Small intestine (tissue), 7 donors: ENCODE measurements around the gene FAM107B. TPM values are rescaled to one million over a fixed set of nuclear protein-coding genes. Genes with fewer than 3 reads are reported as not detected.
"Not testable (repeated sequence)": the region's sequence is repeated elsewhere in the genome, so short reads cannot be mapped to it uniquely, and the experiment has no call there.

Experiments
- DNase-seq, 2 donors: peaks; one replicate each; pipeline versions ENCODE4 v3.0.0 to v3.0.0-alpha.2; 2013
- FAIRE-seq: peaks from 2 replicates; lab custom pipeline; 2012; peaks lifted over from hg19 to GRCh38; lab: Jason Lieb, UNC
- H3K27ac ChIP-seq, 3 donors: one replicate each; pipeline ENCODE4 v1.5.1; 2013; ENCODE audit warnings: low read length in 2 of 3, mild to moderate bottlenecking in 2 of 3, control low read depth in 1 of 3, inconsistent platforms in 1 of 3, low read depth in 1 of 3, moderate library complexity in 1 of 3
- H3K27me3 ChIP-seq, 3 donors: one replicate each; pipeline ENCODE4 v1.6.1; 2013; ENCODE audit warnings: low read length in 3 of 3, inconsistent platforms in 1 of 3; ENCODE audit not compliant: control insufficient read depth in 3 of 3, insufficient read depth in 3 of 3
- H3K36me3 ChIP-seq, 3 donors: one replicate each; pipeline ENCODE4 v1.6.1; 2013; ENCODE audit warnings: low read length in 3 of 3, inconsistent platforms in 1 of 3, low read depth in 1 of 3, mild to moderate bottlenecking in 1 of 3, moderate library complexity in 1 of 3; ENCODE audit not compliant: control insufficient read depth in 3 of 3, insufficient read depth in 2 of 3
- H3K4me1 ChIP-seq, 3 donors: one replicate each; pipeline ENCODE4 v1.6.1; 2013; ENCODE audit warnings: low read length in 2 of 3, inconsistent platforms in 1 of 3, low read depth in 1 of 3, mild to moderate bottlenecking in 1 of 3, moderate library complexity in 1 of 3; ENCODE audit not compliant: control insufficient read depth in 3 of 3, insufficient read depth in 2 of 3
- H3K4me3 ChIP-seq, 3 donors: one replicate each; pipeline ENCODE4 v1.5.1; 2013; ENCODE audit warnings: low read length in 3 of 3, control low read depth in 1 of 3, inconsistent platforms in 1 of 3, low read depth in 1 of 3, mild to moderate bottlenecking in 1 of 3, moderate library complexity in 1 of 3
- H3K9me3 ChIP-seq, 2 donors: one replicate each; pipeline ENCODE4 v1.6.1; 2013; ENCODE audit warnings: low read depth in 1 of 2, low read length in 1 of 2; ENCODE audit not compliant: control insufficient read depth in 2 of 2, insufficient read depth in 1 of 2
- WGBS, 3 donors: extraction: QIAGEN DNeasy Blood & Tissue Kit; methylation state at CpG; one replicate each; pipeline ENCODE4 v1.1.7; 2013; 5-methylcytosine and 5-hydroxymethylcytosine counted together
- polyA plus RNA-seq, 4 donors: library from polyadenylated mRNA; stranded (reverse) in 3 of 4; unstranded in 1 of 4; fragments of 200-250 nt in 3 of 4; fragments of 120-200 nt in 1 of 4; gene quantifications; one replicate each; pipeline versions ENCODE4 v1.2.1 to v1.2.3, GENCODE V29; 2013
- donor health status: healthy with polysubstance abuse.
- donor health status: control.
- donor health status: control.
- donor health status: Bipolar disorder and iron deficiency.
- donor health status: healthy.

FAM107B gene
- polyA plus RNA-seq, 4 donors: 33.3 to 50.5 (median 38.7) TPM

DNA sequence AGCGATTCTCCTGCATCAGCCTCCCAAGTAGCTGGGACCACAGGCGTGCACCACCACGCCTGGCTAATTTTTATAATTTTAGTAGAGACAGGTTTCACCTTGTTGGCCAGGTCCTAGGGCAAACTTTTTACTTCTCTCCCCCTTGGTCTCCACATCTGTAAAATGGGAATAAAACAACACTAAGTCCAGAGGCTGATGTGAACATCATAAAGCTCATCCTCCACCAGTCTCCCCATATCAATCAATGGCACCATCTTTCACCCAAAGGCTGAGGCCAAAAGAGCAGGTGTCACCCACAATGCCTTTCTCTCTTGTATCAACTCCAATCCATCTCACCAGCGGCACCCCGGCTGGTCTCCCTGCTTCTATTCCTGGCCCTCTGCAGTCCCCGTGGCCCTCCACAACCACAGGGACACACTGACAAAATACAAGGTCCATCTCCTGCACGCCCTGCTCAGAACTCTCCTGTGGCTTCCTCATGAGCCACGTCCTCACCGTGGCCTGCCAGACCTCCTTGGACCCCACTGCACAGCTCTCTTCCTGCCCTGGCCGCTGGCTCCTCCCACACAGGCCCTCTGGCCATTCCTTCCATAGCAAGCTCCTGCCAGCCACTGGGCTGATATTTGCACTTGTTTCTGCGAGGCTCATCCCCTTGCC, 179.0 kb downstream of the FAM107B start:
- Histone ChIP-seq H3K36me3 (peaks cover 0 to 20% (median 0%) of the 10 kb centered on the region in 3 donors), H3K4me3 (no peak overlapping the region), H3K27me3 (no peaks in the 10 kb centered on the region), H3K9me3 (no peaks in the 10 kb centered on the region), H3K27ac (no peak overlapping the region), H3K4me1 (peaks cover 2 to 12% (median 5%) of the 10 kb centered on the region in 3 donors)
- WGBS, 3 donors: 93 to 96% (median 94%) methylated on average over 11 of the region's 11 CpGs
- FAIRE-seq (no peak), DNase-seq (no peak)

GRCh38 chr10:14594878-14595525, 179.7 kb downstream of the FAM107B start:
- peaks cover 2 to 12% (median 5%) of the 10 kb centered on the region in 3 donors for H3K4me1 ChIP-seq
- FAIRE-seq (no peak), DNase-seq (no peak)
- no peak overlapping the region for H3K27ac ChIP-seq
- no peaks in the 10 kb centered on the region for H3K9me3 ChIP-seq
- no peaks in the 10 kb centered on the region for H3K27me3 ChIP-seq
- H3K4me3 ChIP-seq: no peak overlapping the region
- H3K36me3 ChIP-seq: peaks cover 0 to 17% (median 0%) of the 10 kb centered on the region in 3 donors
- 63 to 83% (median 81%) methylated on average over 8 of the region's 8 CpGs for WGBS, 3 donors

DNA sequence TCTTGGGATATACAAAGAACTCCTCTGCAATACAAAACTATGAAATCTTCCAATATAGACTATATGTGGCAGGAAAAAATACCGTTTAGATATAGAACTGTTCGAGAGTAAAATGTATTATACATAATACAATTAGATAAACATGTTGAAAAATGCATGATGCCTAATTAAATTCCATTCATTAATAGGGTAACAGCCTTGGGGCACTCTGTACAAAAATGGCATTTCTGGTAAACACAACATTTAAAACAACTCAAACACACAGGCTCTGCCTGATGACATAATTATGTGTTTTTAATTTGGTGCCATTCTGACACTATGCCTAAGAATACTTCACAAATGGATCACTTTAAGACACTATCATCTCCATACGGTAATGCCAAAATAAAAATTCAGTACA, 180.9 kb downstream of the FAM107B start:
- FAIRE-seq: no peak
- WGBS, 3 donors: 85 to 89% (median 85%) methylated on average over 3 of the region's 3 CpGs
- no peak overlapping the region for H3K4me3 ChIP-seq
- DNase-seq: no peak
- no peak overlapping the region for H3K27ac ChIP-seq
- no peaks in the 10 kb centered on the region for H3K9me3 ChIP-seq
- no peaks in the 10 kb centered on the region for H3K27me3 ChIP-seq
- peaks cover 2 to 12% (median 5%) of the 10 kb centered on the region in 3 donors for H3K4me1 ChIP-seq
- peaks cover 0 to 9% (median 0%) of the 10 kb centered on the region in 3 donors for H3K36me3 ChIP-seq

DNA sequence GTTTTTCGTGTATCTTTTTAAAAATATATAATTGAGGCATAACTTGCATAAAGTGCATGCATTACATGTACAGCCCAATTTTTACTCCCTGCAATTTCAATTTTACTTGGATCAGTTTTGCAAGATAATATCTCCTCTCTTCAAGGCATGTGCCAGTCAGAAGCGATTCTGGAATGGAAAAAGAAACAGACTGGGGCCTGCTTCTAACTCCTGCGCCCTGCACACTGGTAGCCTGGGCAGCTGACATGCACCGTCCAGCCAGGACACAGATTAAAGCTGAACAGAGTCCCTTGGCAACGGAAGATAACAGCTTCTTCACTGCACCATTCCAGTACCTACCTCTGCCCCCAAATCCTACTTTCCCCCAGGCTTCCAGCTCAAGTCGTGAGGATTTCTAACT, 182.1 kb downstream of the FAM107B start:
- Histone ChIP-seq H3K4me1 (peaks cover 6 to 22% (median 13%) of the 10 kb centered on the region in 3 donors), H3K27me3 (no peaks in the 10 kb centered on the region), H3K9me3 (no peaks in the 10 kb centered on the region), H3K36me3 (peaks cover 0 to 7% (median 0%) of the 10 kb centered on the region in 3 donors), H3K27ac (no peak overlapping the region), H3K4me3 (no peak overlapping the region)
- FAIRE-seq: no peak
- DNase-seq: no peak
- WGBS, 3 donors: 82 to 88% (median 83%) methylated on average over 6 of the region's 6 CpGs

DNA sequence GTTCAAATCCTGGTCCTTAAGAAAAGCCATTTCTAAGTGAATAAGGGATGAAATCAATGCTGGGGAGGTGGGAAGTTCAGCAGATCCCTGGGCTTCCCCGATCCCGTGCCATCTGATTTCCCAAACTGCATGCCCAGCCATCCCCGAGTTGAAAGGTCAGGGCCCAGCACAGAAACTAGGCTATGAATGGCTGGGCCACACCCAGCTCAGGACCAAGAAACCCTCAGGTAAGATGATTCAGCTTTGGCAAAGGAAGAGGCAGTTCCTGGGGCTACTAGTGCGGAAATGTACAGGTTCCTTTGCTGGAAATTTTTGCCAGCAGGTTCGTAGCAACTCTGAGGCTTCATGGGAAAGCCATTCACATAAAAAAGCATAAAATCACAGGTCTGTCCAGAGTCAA, 182.7 kb downstream of the FAM107B start:
- FAIRE-seq: no peak
- Histone ChIP-seq H3K4me1 (peaks cover 6 to 23% (median 14%) of the 10 kb centered on the region in 3 donors), H3K4me3 (no peak overlapping the region)

GRCh38 chr10:14588938-14589294, 185.8 kb downstream of the FAM107B start:
- not testable (repeated sequence) for H3K9me3 ChIP-seq, DNase-seq, FAIRE-seq, H3K36me3 ChIP-seq, H3K4me3 ChIP-seq, H3K27ac ChIP-seq, H3K27me3 ChIP-seq
- H3K4me1 ChIP-seq: peaks cover 10 to 35% (median 13%) of the 10 kb centered on the region in 3 donors
- WGBS, 3 donors: 75 to 85% (median 81%) methylated on average over 6 of the region's 6 CpGs

More for the DNA sequence above, 182.7 kb downstream of the FAM107B start:
- peaks cover 0 to 7% (median 0%) of the 10 kb centered on the region in 3 donors for H3K36me3 ChIP-seq
- no peaks in the 10 kb centered on the region for H3K9me3 ChIP-seq
- 61 to 84% (median 81%) methylated on average over 5 of the region's 5 CpGs for WGBS, 3 donors
- no peak for DNase-seq
- H3K27me3 ChIP-seq: no peaks in the 10 kb centered on the region
- no peak overlapping the region for H3K27ac ChIP-seq

DNA sequence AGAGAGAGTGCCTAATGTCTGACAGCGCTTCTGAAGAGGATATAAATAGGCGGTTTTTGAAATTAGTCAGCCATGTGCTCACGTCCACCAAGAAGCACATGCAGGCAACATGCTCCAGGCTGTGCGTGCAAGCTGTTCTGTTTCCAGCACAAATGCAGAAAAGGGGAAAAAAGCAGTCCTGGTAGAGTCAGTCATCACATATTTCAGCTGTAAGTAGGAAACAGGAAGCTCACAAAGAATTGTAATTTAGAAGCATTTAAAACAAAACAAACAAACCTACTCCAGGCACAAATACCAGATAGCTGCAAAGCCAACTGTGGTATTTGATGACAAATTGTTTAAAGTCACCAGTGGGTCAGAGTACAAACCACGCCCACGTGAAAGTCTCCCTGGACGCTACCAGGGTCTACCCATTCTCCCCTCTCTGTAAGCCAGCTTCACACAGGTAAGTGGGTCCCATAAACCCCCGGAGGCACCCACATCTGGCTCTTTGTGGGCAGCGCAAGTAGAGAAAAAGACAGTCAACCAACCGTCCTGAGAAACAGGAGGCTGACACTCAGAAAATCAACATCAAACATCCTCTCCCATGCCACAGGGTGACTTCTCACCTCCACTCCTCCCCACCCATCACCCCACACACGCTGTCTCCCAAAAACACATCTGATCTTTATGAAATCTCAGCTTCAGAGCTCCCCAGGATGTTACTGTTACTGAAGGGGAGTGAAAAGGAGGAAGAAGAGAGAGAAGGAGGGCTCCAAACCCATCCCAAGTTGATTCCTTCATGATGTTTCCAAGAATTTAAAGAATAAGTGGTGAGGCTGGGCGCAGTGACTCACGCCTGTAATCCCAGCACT, 186.4 kb downstream of the FAM107B start:
- no peaks in the 10 kb centered on the region for H3K27me3 ChIP-seq
- no peak for FAIRE-seq
- peaks cover 0 to 5% (median 0%) of the 10 kb centered on the region in 3 donors for H3K36me3 ChIP-seq
- no peaks in the 10 kb centered on the region for H3K9me3 ChIP-seq
- H3K4me3 ChIP-seq: no peak overlapping the region
- peaks cover 10 to 35% (median 13%) of the 10 kb centered on the region in 3 donors for H3K4me1 ChIP-seq
- peak overlapping the region in 2 of 3 donors; percentile 75 to 84 for H3K27ac ChIP-seq
- peak in 1 of 2 donors; percentile 35 for DNase-seq
- 44 to 64% (median 48%) methylated on average over 13 of the region's 13 CpGs for WGBS, 3 donors

- Histone ChIP-seq H3K27ac (peak overlapping the region in 2 of 3 donors; percentile 4 to 80), H3K4me3 (no peak overlapping the region), H3K4me1 (peaks cover 8 to 33% (median 13%) of the 10 kb centered on the region in 3 donors), H3K9me3 (no peaks in the 10 kb centered on the region), H3K36me3 (peaks cover 0 to 3% (median 0%) of the 10 kb centered on the region in 3 donors), H3K27me3 (no peaks in the 10 kb centered on the region)
- DNase-seq (no peak), FAIRE-seq (no peak)
- WGBS, 3 donors: 54 to 83% (median 58%) methylated on average over 6 of the region's 6 CpGs
Observed at GRCh38 chr10:14587540-14588083, 187.1 kb downstream of the FAM107B start.
